GM23248 (cell line): ENCODE data around the gene RASGRF1. TPM values are rescaled to one million over a fixed set of nuclear protein-coding genes. Genes with fewer than 3 reads are reported as not detected.

Experiments
- DNase-seq: peaks from one replicate; pipeline ENCODE4 v3.0.0-alpha.2; 2015
- H2AFZ ChIP-seq: fragments of 200-600 bp; sonication (generic); 2 replicates; pipeline ENCODE4 v1.6.1; 2016; ENCODE audit warnings: antibody characterized with exemption
- H3F3A ChIP-seq: fragments of 200-600 bp; sonication (generic); 2 replicates; pipeline ENCODE4 v1.6.1; 2016; ENCODE audit warnings: mild to moderate bottlenecking, antibody characterized with exemption, mixed run types; ENCODE audit not compliant: insufficient read depth
- H3K27ac ChIP-seq: fragments of 200-600 bp; sonication (generic); 2 replicates; pipeline ENCODE4 v1.5.1; 2016; ENCODE audit warnings: mild to moderate bottlenecking
- H3K27me3 ChIP-seq: fragments of 200-600 bp; sonication (generic); replicated peaks from 2 replicates; pipeline ENCODE4 v1.6.1; 2016; ENCODE audit warnings: mild to moderate bottlenecking; ENCODE audit not compliant: insufficient read depth
- H3K36me3 ChIP-seq: fragments of 200-600 bp; sonication (generic); 2 replicates; pipeline ENCODE4 v1.6.1; 2016; ENCODE audit warnings: low read depth, mild to moderate bottlenecking
- H3K4me1 ChIP-seq: fragments of 200-600 bp; sonication (generic); 2 replicates; pipeline ENCODE4 v1.6.1; 2016; ENCODE audit warnings: mild to moderate bottlenecking; ENCODE audit not compliant: insufficient read depth
- H3K4me2 ChIP-seq: fragments of 200-600 bp; sonication (generic); one replicate; pipeline ENCODE4 v1.6.1; 2016; ENCODE audit warnings: mild to moderate bottlenecking; ENCODE audit not compliant: unreplicated experiment
- H3K4me3 ChIP-seq: fragments of 200-600 bp; sonication (generic); 2 replicates; pipeline ENCODE4 v1.5.1; 2016; ENCODE audit warnings: mild to moderate bottlenecking
- H3K79me2 ChIP-seq: fragments of 200-600 bp; sonication (generic); 2 replicates; pipeline ENCODE4 v1.6.1; 2016; ENCODE audit warnings: mild to moderate bottlenecking; ENCODE audit not compliant: insufficient read depth
- H3K9ac ChIP-seq: fragments of 200-600 bp; sonication (generic); 2 replicates; pipeline ENCODE4 v1.6.1; 2016; ENCODE audit warnings: mild to moderate bottlenecking
- H3K9me2 ChIP-seq: fragments of 200-600 bp; sonication (generic); 2 replicates; pipeline ENCODE4 v1.6.1; 2016; ENCODE audit warnings: mixed run types, mild to moderate bottlenecking, moderate library complexity; ENCODE audit not compliant: insufficient read depth
- H3K9me3 ChIP-seq: fragments of 200-600 bp; sonication (generic); one replicate; pipeline ENCODE4 v1.6.1; 2017; ENCODE audit warnings: low read depth
- H4K20me1 ChIP-seq: fragments of 200-600 bp; sonication (generic); 2 replicates; pipeline ENCODE4 v1.6.0; 2016; ENCODE audit not compliant: insufficient read depth
- EZH2 ChIP-seq: fragments of 200-600 bp; sonication (generic); IDR thresholded peaks from 2 replicates; pipeline ENCODE4 v1.6.1; 2018; ENCODE audit warnings: antibody characterized with exemption, mild to moderate bottlenecking; ENCODE audit not compliant: insufficient read depth, poor library complexity, severe bottlenecking
- EZH2phosphoT487 ChIP-seq: fragments of 200-600 bp; sonication (generic); IDR thresholded peaks from 2 replicates; pipeline ENCODE4 v1.6.1; 2018; ENCODE audit warnings: antibody characterized with exemption, moderate library complexity, mild to moderate bottlenecking, low read depth; ENCODE audit not compliant: insufficient read depth
- WGBS, 2 experiments: methylation state at CpG; one replicate each; pipeline ENCODE4 v1.1.6; 2015 to 2017; ENCODE audit warnings: low lambda C conversion rate in 2 of 2, low coverage in 1 of 2; ENCODE audit errors: missing lambda C conversion rate in 2 of 2; 5-methylcytosine and 5-hydroxymethylcytosine counted together
- in situ Hi-C: fragments of 300-500 bp; cut with MboI; formaldehyde crosslinking; loops from 2 replicates; pipeline ENCODE4 v1.15.0; 2020
- polyA plus RNA-seq: library from polyadenylated mRNA; unstranded; fragments of >200 nt; fragmentation: Nextera tagmentation; extraction: Ambion mirVana; gene quantifications from 2 replicates; pipeline ENCODE4 v1.2.1, GENCODE V29; 2016
- total RNA-seq: library from RNA; depleted of rRNA; stranded (reverse); fragments of >200 nt; shearing (Covaris generic); gene quantifications from 2 replicates; pipeline ENCODE4 v1.2.3, GENCODE V29; 2014; rRNA removed

Gene RASGRF1
- total and polyA plus RNA-seq, 2 experiments from 2014 or later: not detected

DNA sequence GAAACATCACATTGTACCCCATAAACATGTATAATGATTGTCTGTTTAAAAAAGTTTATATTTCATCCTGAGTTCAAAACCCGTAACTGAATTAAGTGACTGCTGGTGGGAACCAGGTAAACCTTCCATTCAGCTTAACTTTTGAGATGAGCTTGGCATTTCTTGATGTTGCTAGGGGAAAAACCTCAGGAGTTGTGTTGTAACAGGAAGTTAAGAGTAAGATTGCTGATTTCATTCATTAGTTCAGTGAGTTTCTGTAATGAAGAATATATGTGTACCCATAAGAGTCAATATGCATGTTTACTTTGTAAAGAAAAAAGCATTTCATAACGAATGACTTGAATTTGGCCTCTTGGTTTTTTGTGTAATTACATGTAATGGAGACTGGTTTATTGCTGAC is 178.3 kb downstream of the RASGRF1 start:
- H3K4me1 ChIP-seq: peaks cover 38% of the 10 kb centered on the region
- no peak overlapping the region for H2AFZ ChIP-seq
- H3K27ac ChIP-seq: no peak overlapping the region
- H3K4me2 ChIP-seq: no peak overlapping the region
- H3K79me2 ChIP-seq: peaks cover 80% of the 10 kb centered on the region
- H3K27me3 ChIP-seq: no peaks in the 10 kb centered on the region
- no peak for DNase-seq
- 95 to 98% methylated on average over 2 of the region's 2 CpGs for WGBS, 2 experiments
- H4K20me1 ChIP-seq: peaks cover 4% of the 10 kb centered on the region; the same call in 1 of the 2 replicates
- H3K9ac ChIP-seq: no peak overlapping the region
- no peaks in the 10 kb centered on the region for H3K9me3 ChIP-seq
- H3K36me3 ChIP-seq: peaks cover 50% of the 10 kb centered on the region
- no peak overlapping the region for H3K4me3 ChIP-seq
- H3F3A ChIP-seq: peaks cover 61% of the 10 kb centered on the region
- no peaks in the 10 kb centered on the region for H3K9me2 ChIP-seq
- TF ChIP-seq EZH2phosphoT487 (no peak), EZH2 (no peak)
- in situ Hi-C loops: loop anchor here (5.0 kb wide), 1 partner anchor 275 kb away; no protein-coding TSS in a partner anchor

DNA sequence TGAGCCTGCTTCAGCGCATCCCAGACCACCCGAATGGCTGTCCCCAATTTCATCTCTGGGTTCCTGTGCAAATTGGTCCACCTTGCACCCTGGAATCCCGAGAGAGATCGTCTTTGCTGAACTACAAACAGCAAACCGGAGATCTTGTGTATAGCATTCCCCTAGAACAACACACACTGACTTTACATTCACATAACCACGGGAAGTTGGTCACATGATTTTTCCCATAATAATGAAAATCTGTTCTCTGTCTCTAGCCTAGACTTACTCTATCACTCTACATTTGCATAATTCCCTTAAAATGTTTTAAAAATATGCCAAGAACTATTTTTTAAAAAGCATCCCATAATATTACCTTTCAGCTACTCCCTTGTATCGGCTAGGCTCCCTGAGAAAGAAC is 180.3 kb downstream of the RASGRF1 start:
- Histone ChIP-seq H3K79me2 (peaks cover 82% of the 10 kb centered on the region), H3K9me2 (no peaks in the 10 kb centered on the region), H3K4me2 (no peak overlapping the region), H3K36me3 (peaks cover 59% of the 10 kb centered on the region), H3K27me3 (no peaks in the 10 kb centered on the region), H3K4me3 (no peak overlapping the region), H4K20me1 (no peaks in the 10 kb centered on the region; the same call in 1 of the 2 replicates), H3K9ac (no peak overlapping the region), H3K9me3 (no peaks in the 10 kb centered on the region), H3K27ac (no peak overlapping the region), H3K4me1 (peaks cover 39% of the 10 kb centered on the region), H3F3A (peaks cover 65% of the 10 kb centered on the region), H2AFZ (no peak overlapping the region)
- no peak for TF ChIP-seq EZH2phosphoT487
- no peak for TF ChIP-seq EZH2
- WGBS, 2 experiments: 79 to 83% methylated on average over 7 of the region's 7 CpGs
- in situ Hi-C loops: loop anchor here (5.0 kb wide), 1 partner anchor 277 kb away; no protein-coding TSS in a partner anchor
- DNase-seq: no peak

Other genes starting within 250 kb of the RASGRF1 start
- 302 and 388 TPM in 2 replicates for gene MORF4L1, start 217.9 kb downstream of the RASGRF1 start, total RNA-seq
- 357 and 358 TPM in 2 replicates for gene MORF4L1, start 217.9 kb downstream of the RASGRF1 start, polyA plus RNA-seq
- 1.3 and 5.2 TPM in 2 replicates for gene CTSH, start 145.7 kb downstream of the RASGRF1 start, total RNA-seq
- 1.7 and 2.5 TPM in 2 replicates for gene CTSH, start 145.7 kb downstream of the RASGRF1 start, polyA plus RNA-seq
- not detected in 2 replicates for gene ANKRD34C, start 191.9 kb upstream of the RASGRF1 start, total RNA-seq
- not detected in 2 replicates for gene ANKRD34C, start 191.9 kb upstream of the RASGRF1 start, polyA plus RNA-seq
- gene TMED3, start 220.3 kb upstream of the RASGRF1 start, total RNA-seq: 209 and 239 TPM in 2 replicates
- 168 and 184 TPM in 2 replicates for gene TMED3, start 220.3 kb upstream of the RASGRF1 start, polyA plus RNA-seq